ENCODE measurements around the gene MICAL3. TPM values are rescaled to one million over a fixed set of nuclear protein-coding genes. Genes with fewer than 3 reads are reported as not detected.

Gene MICAL3
- total RNA-seq, 1 donor from 2014 or later = 44.8 TPM

DNA sequence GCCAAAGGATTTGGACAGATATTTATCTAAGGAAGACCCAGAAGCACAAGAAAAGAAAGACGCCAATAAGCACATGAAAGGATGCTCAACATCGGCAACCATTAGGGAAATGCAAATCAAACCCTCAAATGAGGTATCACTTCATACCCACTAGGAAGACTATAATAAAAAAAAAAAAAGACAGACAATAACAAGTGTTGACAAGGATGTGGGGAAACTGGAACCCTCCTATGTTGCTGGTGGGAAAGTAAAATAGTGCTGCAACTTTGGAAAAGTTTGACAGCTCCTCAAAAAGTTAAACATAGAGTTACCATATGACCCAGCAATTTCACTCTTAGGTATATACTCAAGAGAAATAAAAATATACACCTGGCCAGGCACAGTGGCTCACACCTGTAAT, 47.0 kb downstream of the MICAL3 start:
- DNase-seq (ENCODE audit: low spot score in 2 of 2) (no peak), FAIRE-seq (no peak)

DNA sequence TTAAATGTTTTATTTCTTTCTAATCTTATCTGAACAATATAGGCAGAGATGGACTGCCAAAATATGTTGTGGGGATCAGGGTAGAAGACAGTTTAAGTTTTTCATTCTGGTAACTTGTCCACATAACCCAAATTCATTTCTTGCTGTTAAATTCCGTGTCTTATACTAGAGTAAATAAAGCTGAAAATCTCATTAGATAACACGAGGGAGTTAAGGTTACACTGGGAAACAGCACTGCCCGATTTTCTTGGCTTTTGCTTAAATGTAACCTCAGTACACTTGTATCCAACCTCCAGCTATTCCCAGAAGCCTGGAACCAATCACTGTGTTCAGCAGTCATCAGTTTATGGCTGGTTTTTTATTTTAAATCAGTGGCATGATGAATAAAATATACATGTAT, 48.2 kb downstream of the MICAL3 start:
- no peak for FAIRE-seq
- DNase-seq (ENCODE audit: low spot score in 2 of 2) = no peak

DNA sequence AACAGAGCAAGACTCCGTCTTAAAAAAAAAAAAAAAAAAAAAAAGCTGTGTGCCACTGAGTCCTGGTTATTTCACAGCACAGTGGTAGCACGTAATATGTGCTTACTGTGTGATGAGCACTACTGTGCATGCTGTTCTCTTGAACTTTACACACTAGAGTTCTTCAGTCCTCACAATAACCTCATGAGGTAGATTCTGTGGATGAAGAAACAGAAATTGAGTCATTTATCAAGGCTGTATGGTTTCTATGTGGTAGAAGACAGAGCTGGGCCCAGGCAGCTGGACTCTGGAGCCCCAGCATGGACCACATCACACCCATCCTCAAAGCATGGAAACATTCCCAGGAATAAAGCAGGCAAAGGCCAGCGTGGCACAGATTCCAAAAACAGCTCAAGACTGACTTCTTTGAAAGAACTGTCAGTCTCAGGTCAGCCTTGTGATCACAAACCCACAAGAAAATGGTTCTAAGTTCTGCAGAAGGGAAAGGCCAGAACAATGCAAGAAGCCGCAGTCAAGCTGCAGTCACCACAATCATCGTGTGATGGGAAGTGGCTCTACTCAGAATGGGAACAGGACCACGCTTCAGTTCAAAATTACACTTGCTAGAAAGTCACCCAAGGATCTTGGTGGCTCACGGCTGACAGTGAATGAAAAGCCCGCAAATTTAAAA, 49.5 kb downstream of the MICAL3 start:
- FAIRE-seq = no peak
- no peak for DNase-seq (ENCODE audit: low spot score in 2 of 2)

DNA sequence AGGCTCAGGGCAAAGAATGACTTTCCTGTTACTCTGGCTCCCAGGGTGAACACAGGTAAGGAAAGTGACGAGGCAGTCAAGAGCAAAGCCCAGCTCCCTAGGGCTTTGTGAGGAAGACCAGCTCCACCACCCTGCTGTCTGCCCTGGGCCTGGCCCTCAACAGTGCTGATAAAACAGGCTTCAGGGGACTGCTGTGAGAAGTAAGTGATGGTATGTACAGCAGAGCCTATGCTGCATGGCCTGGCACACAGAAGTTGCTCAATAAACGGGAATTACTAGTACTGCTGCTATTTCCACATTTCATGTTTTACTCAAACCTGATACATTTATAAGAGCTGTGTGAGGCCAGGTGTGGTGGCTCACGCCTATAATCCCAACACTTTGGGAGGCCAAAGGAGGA, 50.3 kb downstream of the MICAL3 start:
- DNase-seq (ENCODE audit: low spot score in 2 of 2) = no peak
- FAIRE-seq = no peak

DNA sequence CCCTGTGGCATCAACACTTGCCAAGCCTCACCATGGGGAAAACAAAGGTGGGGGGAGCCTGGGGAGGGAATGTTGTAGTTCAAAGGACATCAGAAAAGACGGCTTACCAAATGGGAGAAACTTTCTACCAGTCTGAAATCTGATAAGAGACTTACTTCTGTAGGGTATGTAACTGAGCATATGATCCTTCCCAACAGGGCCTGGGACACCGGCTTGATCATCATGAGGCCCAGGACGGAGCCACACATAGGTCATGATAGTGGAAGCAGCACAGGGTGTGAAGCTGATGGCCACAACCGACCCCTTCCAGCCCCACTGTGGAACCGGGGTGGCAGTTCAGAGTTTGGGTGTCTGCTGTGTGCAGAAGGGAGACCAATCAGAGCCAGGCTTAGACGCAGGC, 51.1 kb downstream of the MICAL3 start:
- FAIRE-seq (no peak), DNase-seq (ENCODE audit: low spot score in 2 of 2) (no peak)

DNA sequence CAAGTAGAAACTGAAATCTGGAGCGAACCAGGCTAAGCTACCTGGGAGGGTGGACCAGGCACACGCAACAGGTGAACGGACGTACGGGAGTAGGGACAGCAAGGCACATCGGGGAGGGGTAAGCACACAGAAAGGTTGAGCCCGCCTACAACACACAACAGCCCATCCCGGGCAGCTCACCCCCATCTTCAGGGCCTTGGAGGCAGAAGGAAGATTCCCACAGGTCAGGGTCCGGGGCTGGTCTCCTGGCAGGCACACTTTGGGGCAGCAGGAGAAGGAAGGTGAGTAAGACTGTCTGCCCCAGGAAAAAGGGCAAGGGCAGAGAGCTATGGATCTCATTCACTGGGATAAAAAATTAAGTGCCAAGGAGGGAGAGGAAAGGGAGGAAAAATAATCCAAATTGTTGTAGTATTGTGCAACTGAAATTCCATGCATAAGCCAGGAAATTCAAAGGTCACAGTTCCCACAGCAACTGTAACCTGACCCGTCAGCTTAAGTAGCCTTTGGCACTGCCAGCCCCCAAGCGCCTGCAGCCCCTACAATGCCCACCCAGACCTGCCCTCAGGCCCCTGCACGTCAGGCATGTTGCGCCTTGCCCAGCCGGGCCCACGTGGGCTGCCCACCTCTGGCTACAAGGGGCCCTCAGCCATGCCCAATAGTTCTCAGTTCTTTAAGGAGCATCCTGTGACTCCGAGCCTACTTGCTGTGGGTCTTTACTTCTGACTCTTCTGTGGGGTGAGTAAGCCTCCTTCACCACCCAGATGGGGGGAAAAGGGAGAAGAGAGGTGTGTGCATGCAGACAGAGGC, 51.8 kb downstream of the MICAL3 start:
- DNase-seq (ENCODE audit: low spot score in 2 of 2) (no peak), FAIRE-seq (no peak)

DNA sequence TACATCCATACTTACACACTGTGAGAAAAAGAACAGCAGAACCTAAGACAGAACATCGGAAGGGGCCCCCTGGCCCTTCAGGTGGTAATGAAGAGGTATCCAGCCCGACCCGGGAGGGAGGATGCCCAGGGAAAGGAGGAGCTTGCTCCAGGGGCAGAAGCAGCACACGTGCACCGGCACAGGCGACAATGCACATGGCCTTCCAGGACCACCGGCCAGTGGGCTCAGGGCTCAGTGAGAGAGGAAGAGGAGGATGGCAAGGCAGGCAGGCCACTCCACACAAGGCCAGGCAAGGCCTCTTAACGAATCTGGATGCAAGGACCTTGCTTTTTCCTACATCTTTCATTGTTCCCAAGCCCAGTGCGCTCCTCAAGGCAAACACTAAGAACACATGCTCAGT, 52.6 kb downstream of the MICAL3 start:
- DNase-seq (ENCODE audit: low spot score in 2 of 2) (no peak), FAIRE-seq (no peak)

DNA sequence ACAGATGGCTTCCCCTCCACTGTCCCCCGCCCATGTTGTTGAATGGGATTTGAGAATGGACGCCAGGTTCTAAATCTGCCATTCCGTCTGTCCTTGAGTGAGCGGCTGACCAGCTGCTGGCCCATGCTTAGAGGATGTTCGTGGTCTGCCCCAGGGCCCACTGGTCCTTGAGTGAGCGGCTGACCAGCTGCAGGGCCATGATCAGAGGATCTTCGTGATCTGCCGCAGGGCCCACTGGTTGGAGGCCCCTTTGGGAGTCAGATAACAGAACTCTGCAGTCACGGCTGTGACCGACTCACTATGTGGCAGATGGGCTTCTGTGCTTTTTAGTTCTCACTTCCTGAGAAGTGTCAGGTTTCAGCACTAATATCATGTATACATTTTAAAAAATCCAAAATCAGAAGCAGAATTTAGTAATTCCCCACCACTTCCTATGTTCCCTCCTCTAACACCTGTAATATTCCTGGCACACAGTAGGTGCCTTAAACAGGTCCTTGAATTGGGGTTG, 54.1 kb downstream of the MICAL3 start:
- DNase-seq (ENCODE audit: low spot score in 2 of 2) (no peak), FAIRE-seq (no peak)

DNA sequence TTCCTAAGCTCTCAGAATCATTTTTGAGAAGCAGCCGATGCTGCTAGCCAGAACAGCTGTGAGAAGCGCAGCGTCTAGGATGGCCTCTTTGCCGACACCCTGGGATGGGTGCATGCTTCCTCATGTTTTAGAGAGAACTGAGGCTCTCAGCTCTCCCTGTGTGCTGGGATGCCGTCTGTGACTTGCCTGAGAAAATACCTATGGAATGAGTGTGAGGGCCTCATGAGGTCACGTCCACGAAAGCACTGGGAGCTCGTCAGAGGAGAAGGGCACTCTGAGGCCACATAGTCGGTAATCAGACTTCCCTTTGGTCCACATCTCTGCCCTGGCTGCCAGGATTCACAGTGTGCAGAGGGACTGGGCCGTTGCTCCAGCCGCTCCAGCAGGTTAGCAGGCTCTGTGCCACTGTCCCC, 54.7 kb downstream of the MICAL3 start:
- no peak for DNase-seq (ENCODE audit: low spot score in 2 of 2)
- no peak for FAIRE-seq

DNA sequence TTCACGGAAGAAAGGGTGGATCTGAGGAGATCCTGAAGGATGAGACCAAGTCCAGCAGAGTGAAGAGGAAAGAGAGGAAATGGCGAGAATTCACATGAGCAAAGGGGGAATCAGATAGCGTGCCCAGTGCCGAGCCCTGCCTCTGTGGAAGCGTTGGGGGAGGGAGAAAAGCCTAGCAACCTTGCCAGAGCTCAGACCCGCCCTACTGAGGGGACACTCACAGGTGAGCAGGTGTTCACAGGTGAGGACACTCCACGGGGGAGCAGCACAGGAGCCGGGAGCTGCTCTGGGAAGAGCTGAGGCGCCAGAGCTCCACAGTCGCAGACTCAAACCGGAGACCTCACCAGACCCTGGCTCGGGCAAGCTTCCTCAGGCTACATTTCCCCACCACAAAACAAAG, 56.2 kb downstream of the MICAL3 start:
- DNase-seq (ENCODE audit: low spot score in 2 of 2) (no peak), FAIRE-seq (no peak)

DNA sequence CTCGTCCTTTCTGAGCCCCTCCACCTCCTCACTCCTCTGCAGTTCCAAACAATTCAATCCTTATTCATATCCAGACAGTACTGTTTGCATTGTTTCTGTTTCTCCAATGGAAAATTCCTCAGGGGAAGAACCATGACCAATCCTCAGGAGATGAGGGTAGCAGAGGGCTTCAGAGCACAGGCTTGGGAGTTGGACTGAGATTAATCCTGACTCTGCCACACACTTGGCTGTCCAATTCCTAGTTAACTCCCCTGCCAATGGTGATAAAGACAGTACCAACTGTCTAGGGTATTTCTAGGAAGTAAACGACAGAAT, 58.0 kb downstream of the MICAL3 start:
- FAIRE-seq = no peak
- DNase-seq (ENCODE audit: low spot score in 2 of 2) = no peak

DNA sequence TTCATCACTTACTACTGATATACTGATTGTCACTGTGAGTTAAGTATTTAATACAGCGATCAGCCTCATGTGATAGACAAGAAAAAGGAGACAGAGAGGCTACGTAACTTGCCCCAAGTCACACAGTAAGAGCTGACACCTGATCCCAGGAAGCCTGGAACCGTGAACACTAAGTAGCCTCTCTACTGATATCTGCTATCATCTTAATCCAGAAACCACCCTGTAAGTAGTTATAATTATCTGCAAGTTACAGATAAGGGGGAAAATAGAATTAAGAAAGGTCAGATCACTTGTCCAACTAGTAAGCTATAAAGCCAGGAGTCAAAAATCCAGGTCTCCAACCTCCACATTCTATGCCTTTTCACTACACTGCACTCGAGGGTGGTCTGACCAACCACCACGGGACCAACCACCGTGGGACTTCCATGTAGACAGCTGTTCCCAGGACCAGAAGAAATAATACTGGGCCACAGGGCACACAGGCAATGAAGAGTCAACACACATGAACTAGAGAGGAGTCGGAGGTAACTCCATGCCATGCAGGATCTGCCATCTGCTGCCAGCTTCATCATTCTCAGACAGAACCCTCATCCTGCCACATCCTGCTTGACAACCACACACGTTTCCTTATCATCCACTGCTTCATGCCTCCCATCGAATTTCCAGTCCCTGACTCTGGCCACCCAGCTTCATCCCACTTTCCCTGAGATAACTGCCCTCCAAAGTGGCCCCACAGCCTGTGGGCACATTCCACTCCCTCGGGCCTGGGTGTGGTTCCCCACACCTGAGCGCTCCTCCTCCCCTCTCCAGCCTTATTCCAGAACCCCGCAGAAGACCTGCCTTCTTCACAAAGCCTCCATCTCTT, 58.6 kb downstream of the MICAL3 start:
- no peak for FAIRE-seq
- DNase-seq (ENCODE audit: low spot score in 2 of 2) = no peak

DNA sequence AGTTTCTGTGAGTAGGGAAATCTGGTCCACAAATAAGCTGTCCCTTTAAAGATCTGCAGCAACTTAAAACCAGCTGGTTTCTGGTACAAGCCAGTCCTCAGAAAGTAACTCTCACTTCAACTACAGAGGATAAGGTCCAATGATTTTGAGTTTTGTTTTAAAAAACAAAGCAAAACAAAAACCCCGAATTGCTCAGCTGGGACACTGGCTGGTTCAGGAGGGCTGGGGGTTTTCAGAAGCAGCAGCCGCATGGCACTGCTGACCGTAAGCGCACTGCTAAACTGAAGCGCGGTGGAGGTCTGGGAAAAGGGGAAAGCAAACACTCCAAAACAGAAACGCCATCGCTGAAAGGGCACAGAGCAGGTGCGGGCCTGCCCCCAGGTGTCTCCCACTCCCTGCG, 59.7 kb downstream of the MICAL3 start:
- DNase-seq (ENCODE audit: low spot score in 2 of 2) (no peak), FAIRE-seq (no peak)

DNA sequence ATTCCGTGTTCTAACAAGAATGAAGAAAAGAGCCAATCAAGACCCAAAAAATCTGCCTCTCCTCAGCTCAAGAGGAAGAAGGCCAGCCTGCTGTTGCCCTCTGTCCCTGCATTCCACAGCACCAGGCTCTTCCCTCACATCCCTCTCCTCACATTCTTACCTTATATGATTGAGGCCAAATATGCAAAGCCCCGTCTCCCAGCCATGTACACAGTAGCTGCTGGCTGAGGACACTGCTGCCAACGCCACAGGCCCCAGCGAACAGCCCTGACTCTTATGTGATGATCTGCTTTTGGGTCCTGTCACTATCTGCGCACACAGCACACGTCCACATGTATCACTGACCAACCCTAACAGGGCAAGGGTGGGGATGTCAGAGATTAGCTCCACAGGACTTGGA, 60.2 kb downstream of the MICAL3 start:
- DNase-seq (ENCODE audit: low spot score in 2 of 2) (no peak), FAIRE-seq (no peak)

DNA sequence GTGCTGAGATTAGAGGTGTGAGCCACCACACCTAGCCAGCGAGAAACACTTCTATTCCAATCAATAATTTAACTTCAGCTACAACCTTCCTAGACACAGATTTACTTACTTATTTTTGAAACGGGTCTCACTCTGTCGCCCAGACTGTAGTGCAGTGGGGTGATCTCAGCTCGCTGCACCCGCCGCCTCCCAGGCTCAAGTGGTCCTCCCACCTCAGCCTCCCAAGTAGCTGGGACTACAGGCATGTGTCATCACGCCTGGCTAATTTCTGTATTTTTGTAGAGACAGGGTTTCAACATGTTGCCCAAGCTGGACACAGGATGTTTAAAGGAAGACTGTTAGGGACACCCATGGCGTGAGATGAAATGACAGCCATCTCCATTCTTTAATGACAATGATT, 61.3 kb downstream of the MICAL3 start:
- no peak for DNase-seq (ENCODE audit: low spot score in 2 of 2)
- no peak for FAIRE-seq

DNA sequence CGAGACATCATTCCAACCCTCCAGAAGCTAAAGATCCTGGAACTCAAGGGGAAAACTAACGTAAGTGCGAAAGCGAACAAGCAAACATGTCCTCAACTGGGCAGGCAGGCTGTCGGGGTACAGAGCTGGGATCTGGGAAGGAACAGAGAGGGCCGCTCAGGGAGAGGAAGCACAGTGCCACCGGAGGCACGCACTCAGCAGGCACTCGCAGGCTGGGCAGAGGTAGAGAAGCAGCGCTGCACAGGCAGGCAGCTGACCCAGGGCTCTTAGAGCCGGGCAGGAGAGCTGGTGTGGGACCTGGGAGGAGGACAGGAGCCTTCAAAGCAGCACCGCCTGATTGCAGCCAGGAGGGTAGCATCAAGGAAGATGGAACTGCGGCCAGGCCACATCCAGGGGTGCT, 62.2 kb downstream of the MICAL3 start:
- no peak for FAIRE-seq
- DNase-seq (ENCODE audit: low spot score in 2 of 2) = no peak

DNA sequence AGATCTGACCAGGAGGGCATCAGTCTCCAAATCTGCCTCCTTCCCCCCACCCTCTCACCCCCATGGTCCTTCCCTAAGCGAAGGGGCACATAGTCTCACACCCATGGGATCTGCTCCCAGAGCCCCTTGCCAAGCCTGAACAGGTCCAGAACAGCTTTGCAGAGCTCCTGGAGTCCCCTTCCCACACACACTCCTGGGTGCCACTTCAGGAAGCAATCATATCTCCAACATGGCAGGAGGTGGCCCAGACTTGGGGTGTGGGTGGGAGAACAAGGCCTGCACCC, 63.0 kb downstream of the MICAL3 start:
- FAIRE-seq (no peak), DNase-seq (ENCODE audit: low spot score in 2 of 2) (no peak)

DNA sequence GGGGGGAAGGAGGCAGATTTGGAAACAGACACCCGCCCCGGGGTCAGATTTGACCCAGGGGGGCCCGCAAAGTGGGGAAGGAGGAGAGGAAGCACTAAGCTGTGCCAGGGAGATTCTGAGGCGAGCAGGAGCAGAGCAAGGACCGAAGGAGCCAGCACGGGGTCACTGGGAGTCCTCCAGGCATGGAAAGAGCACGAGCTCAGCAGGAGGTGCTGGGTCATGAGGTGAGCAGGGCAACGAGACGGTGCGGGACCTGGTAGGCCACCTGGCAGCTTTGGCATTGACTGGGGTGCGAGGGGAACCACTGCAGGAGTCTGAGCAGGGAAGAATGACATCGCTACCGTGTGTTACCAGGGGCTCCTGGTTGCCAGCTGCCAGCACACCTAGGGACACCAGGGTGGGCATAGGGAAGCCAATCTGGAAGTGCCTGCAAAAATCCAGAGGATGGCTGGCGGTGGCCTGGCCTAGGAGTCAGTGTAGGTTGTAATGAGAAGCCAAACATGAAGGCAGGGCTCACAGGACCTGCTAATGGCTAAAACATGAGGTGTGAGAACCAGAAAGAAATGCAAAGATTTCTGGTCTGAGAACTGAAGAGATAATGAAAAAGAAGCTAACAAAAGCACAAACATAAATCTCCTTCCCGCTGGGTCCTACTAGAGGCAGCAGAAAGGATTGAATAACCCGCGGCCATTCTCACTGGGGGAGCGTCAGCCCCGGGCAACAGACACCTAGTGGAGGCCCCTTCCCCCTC, 63.5 kb downstream of the MICAL3 start:
- DNase-seq (ENCODE audit: low spot score in 2 of 2) = no peak
- FAIRE-seq = no peak

DNA sequence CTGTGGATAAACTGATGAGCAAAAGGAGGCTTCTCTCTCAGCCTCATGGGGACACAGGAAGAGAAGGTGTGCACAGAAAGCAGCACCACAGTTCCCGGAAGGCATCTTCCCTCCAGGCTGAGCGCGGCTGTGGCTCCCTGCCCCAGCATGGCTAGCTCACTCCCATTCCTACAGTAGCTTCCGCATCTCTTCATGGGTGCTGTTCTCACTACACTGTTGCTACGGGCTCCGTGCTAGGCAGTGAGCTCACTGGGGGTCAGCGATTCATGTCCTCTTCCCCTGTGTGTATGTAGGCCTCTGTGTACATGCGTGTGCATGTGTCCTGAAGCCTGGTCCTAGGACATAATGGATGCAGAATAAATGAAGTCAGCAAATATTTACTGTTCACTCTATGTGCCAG, 64.3 kb downstream of the MICAL3 start:
- FAIRE-seq = no peak

DNA sequence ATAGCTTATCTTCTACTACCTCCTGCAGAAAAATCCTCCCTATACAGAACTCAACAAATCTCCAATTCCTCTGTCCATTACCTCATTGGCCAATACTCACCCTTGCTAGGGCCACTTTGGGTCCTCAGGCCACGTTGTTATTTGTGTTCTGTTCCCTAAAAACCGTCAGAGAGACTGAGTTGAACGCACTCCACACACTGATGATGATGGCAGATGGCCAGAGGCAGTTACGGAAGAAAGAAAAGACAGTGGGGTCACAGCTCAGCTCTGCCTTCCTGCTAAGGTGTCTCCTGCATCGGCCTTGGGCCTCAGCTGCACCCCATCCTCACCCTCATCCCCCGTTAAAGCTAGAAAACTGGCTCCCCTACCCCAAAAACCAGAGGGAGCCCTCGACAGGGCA, 66.2 kb downstream of the MICAL3 start:
- no peak for FAIRE-seq
- no peak for DNase-seq (ENCODE audit: low spot score in 2 of 2)

More for the DNA sequence above, 64.3 kb downstream of the MICAL3 start:
- DNase-seq (ENCODE audit: low spot score in 2 of 2) = no peak

DNA sequence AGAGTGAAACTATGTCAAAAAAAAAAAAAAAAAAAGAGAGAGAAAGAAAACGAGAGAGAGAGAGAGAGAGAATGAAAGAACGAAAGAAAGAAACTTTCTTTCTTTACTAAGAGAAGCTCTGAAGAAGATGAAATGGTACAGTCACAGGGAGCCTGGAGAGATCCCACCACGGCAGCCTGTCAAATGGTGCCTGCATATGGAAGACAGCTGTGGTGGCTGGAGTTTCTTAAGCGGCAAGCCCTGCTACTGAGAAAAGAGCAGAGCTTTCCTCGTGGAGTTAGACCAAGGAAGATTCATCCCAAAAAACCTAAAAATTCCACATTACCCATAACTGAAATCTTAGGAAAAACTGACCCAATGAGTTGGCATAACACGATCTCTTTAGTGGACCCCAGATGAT, 66.7 kb downstream of the MICAL3 start:
- FAIRE-seq (no peak), DNase-seq (ENCODE audit: low spot score in 2 of 2) (no peak)
